SK-N-SH treated with all-trans-retinoic acid at 6 μM for 48 hours (cell line): ENCODE data around the gene HRH3.

Source experiments
- ATAC-seq: fragments of 200-7000 bp; cut with Tn5 transposase; 3 replicates; pipeline ENCODE4 v1.9.1; 2020; ENCODE audit warnings: mild to moderate bottlenecking, moderate library complexity
- ARNTL ChIP-seq: fragments of 450-650 bp; formaldehyde crosslinking; IDR thresholded peaks from 2 replicates; pipeline ENCODE4 v1.5.0; 2020; ENCODE audit warnings: low read depth, mild to moderate bottlenecking, moderate library complexity, borderline replicate concordance
- ISL1 ChIP-seq: fragments of 250-450 bp; sonication (Bioruptor Pico); IDR thresholded peaks from 2 replicates; pipeline ENCODE4 v2.1.2; 2022; ENCODE audit warnings: mild to moderate bottlenecking, moderate library complexity
- OSR1 ChIP-seq: fragments of 250-450 bp; sonication (Bioruptor Pico); IDR thresholded peaks from 2 replicates; pipeline ENCODE4 v1.8.0; 2022; ENCODE audit warnings: moderate library complexity, mild to moderate bottlenecking, inconsistent platforms
- PPARA ChIP-seq: fragments of 250-450 bp; sonication (Bioruptor Pico); IDR thresholded peaks from 2 replicates; pipeline ENCODE4 v1.5.0; 2020; ENCODE audit warnings: mild to moderate bottlenecking, borderline replicate concordance
- RARB ChIP-seq: fragments of 250-450 bp; sonication (Bioruptor Pico); IDR thresholded peaks from 2 replicates; pipeline ENCODE4 v1.8.0; 2021; ENCODE audit warnings: mild to moderate bottlenecking, moderate library complexity
- SNAI2 ChIP-seq: fragments of 250-450 bp; sonication (Bioruptor Pico); IDR thresholded peaks from 2 replicates; pipeline ENCODE4 v1.5.0; 2020; ENCODE audit warnings: mild to moderate bottlenecking, moderate library complexity
- TCF4 ChIP-seq: fragments of 250-450 bp; sonication (Bioruptor Pico); IDR thresholded peaks from 2 replicates; pipeline ENCODE4 v1.8.0; 2021; ENCODE audit warnings: mild to moderate bottlenecking, moderate library complexity, borderline replicate concordance
- TOX ChIP-seq: fragments of 250-450 bp; sonication (Bioruptor Pico); IDR thresholded peaks from 2 replicates; pipeline ENCODE4 v1.8.0; 2021; ENCODE audit warnings: mild to moderate bottlenecking, moderate library complexity, borderline replicate concordance
- ZC3H10 ChIP-seq: fragments of 250-450 bp; sonication (Bioruptor Pico); IDR thresholded peaks from 2 replicates; pipeline ENCODE4 v1.5.1; 2021; ENCODE audit warnings: mild to moderate bottlenecking, moderate library complexity
- ZFP3 ChIP-seq: fragments of 250-450 bp; sonication (Bioruptor Pico); IDR thresholded peaks from 2 replicates; pipeline ENCODE4 v1.5.0; 2020; ENCODE audit warnings: mild to moderate bottlenecking, moderate library complexity
- ZFP30 ChIP-seq: fragments of 450-650 bp; formaldehyde crosslinking; IDR thresholded peaks from 2 replicates; pipeline ENCODE4 v1.5.0; 2022; ENCODE audit warnings: mild to moderate bottlenecking, moderate library complexity
- ZNF565 ChIP-seq: fragments of 450-650 bp; formaldehyde crosslinking; conservative IDR thresholded peaks from 2 replicates; pipeline ENCODE4 v1.5.0; 2020; ENCODE audit warnings: low read depth, mild to moderate bottlenecking, moderate library complexity
- ZNF70 ChIP-seq: fragments of 450-650 bp; formaldehyde crosslinking; IDR thresholded peaks from 2 replicates; pipeline ENCODE4 v1.5.0; 2020; ENCODE audit warnings: mild to moderate bottlenecking, moderate library complexity
- ZNF8 ChIP-seq: fragments of 450-650 bp; formaldehyde crosslinking; IDR thresholded peaks from 2 replicates; pipeline ENCODE4 v1.5.0; 2020; ENCODE audit warnings: mild to moderate bottlenecking, moderate library complexity
- TF ChIP-seq, protein P1 (sequence below): fragments of 250-450 bp; sonication (Bioruptor Pico); IDR thresholded peaks from 2 replicates; pipeline ENCODE4 v1.8.0; 2020; ENCODE audit warnings: mild to moderate bottlenecking, moderate library complexity, borderline replicate concordance
- TF ChIP-seq, protein P2 (sequence below): fragments of 250-450 bp; sonication (Bioruptor Pico); IDR thresholded peaks from 2 replicates; pipeline ENCODE4 v1.5.0; 2020; ENCODE audit warnings: mild to moderate bottlenecking, moderate library complexity
- TF ChIP-seq, protein P3 (sequence below): fragments of 250-450 bp; sonication (Bioruptor Pico); IDR thresholded peaks from 2 replicates; pipeline ENCODE4 v1.5.1; 2021; ENCODE audit warnings: mild to moderate bottlenecking, moderate library complexity
- TF ChIP-seq, protein P4 (sequence below): fragments of 250-450 bp; sonication (Bioruptor Pico); IDR thresholded peaks from 2 replicates; pipeline ENCODE4 v1.8.0; 2021; ENCODE audit warnings: low read depth, mild to moderate bottlenecking, moderate library complexity, borderline replicate concordance

HRH3 gene

DNA sequence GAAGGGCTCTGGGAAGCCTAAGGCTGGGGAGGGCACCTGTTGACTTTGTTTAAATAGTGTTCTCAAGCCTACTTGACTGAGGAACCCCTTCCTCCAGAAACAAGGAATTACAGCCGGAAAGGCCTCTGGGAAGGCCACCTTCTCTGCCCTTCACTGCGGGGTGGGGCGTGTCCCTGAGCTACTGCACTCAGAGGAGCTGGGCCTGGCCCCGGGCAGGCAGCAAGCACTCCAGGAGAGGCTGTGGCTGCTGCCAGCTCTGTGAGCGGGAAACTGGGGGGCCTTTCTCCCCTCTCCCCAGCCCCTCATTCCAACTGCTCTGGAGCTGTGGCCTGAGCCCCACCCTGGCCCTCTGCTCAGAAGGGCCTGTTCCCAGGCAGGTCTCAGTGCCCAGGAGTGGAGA is 14.3 kb upstream of the HRH3 start:
- TF ChIP-seq ZNF70 (CRISPR knock-in tag) = no peak
- TF ChIP-seq PPARA = no peak
- no peak for TF ChIP-seq SNAI2 (CRISPR knock-in tag)
- no peak for TF ChIP-seq TCF4
- TF ChIP-seq ZFP30 (CRISPR knock-in tag) = no peak
- TF ChIP-seq ARNTL (CRISPR knock-in tag) = no peak
- TF ChIP-seq, all 23 proteins: peak for 0
- no peak for ATAC-seq

DNA sequence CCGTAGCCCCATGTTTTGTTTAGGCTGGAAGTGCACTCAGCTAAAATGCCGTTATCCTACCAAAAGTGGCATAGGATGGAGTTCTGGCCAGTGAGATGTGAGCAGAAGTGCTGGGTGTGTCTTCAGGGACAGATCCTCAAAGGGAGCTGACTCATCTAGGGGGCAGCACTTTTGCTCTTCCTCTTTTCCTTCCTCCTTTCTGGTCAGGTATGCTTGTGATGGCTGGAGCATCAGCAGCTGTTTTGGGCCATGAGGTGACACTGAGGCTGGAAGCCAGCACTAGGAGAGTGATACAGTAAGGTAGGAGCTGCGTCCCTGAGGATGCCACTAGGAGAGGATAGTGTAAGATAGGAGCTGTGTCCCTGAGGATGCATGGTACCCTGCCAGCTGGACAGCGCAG is 13.6 kb upstream of the HRH3 start:
- TF ChIP-seq TCF4 = no peak
- no peak for TF ChIP-seq ZNF70 (CRISPR knock-in tag)
- TF ChIP-seq, all 23 proteins: peak for 0
- ATAC-seq = no peak

DNA sequence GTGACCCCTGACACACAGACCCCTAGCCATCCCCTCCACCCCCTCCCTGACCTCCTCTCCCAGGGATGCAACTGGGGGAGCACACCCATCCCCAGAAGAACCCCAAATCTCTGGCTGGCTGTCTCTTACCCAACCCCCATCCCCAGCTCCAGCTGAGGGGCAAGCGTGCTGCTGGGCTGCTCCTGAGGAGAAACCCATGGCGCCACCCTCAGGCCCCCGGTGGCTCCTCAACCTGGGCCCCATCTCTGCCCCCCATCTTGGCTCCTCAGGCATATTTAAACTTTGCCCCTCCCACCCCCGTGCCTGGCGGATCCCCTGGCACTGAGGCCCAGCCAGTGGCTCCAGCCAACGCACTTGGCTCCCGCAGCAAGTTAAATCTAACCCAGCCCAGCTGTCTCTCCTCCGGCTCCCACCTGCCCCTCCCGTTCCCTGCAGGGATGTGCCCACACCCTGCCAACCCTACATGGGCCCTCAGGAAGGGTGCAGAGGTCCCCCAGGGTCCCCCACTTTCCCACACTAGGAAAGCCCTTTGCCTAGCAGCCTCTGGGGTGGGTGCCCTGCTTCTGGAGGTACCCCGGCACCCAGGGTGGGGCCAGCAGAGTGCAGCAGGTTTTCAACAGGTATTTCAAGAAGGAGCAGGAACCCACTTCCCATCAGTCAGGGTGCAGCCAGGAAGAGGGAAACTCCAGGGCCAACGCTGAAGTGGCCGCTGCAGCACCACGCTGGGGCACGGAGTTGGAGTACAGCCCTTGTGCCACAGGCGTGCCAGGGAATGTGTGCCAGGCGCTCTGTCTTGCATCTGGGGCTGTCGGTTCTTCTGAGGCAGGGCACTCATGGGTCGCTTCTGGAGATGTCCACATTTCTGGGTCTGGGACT is 12.9 kb upstream of the HRH3 start:
- ATAC-seq = no peak
- TF ChIP-seq OSR1 = no peak

DNA sequence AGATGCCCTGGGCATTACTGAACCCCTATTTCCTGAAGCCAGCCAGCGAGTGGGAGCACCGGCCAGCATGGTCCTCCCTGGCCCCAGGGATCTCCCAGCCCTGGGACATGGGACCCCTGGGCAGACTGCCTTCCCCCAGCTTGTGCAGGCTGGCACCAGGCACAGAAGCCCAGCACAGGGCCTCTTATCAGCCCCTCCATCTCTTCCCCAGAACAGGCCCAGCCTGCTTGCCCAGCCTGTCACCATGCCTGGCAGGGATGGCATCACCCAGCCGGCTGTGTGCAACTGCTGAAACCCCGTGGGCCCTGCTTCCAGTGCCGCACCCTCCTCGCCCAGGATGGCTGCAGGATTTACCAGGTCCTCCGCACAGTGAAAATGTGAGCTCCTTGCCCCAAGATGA is 12.1 kb upstream of the HRH3 start:
- TF ChIP-seq, protein P1, sequence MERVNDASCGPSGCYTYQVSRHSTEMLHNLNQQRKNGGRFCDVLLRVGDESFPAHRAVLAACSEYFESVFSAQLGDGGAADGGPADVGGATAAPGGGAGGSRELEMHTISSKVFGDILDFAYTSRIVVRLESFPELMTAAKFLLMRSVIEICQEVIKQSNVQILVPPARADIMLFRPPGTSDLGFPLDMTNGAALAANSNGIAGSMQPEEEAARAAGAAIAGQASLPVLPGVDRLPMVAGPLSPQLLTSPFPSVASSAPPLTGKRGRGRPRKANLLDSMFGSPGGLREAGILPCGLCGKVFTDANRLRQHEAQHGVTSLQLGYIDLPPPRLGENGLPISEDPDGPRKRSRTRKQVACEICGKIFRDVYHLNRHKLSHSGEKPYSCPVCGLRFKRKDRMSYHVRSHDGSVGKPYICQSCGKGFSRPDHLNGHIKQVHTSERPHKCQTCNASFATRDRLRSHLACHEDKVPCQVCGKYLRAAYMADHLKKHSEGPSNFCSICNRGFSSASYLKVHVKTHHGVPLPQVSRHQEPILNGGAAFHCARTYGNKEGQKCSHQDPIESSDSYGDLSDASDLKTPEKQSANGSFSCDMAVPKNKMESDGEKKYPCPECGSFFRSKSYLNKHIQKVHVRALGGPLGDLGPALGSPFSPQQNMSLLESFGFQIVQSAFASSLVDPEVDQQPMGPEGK (CRISPR knock-in tag) = no peak
- no peak for TF ChIP-seq RARB (CRISPR knock-in tag)
- TF ChIP-seq ARNTL (CRISPR knock-in tag) = no peak
- no peak for TF ChIP-seq ZFP3 (CRISPR knock-in tag)
- TF ChIP-seq, protein P2, sequence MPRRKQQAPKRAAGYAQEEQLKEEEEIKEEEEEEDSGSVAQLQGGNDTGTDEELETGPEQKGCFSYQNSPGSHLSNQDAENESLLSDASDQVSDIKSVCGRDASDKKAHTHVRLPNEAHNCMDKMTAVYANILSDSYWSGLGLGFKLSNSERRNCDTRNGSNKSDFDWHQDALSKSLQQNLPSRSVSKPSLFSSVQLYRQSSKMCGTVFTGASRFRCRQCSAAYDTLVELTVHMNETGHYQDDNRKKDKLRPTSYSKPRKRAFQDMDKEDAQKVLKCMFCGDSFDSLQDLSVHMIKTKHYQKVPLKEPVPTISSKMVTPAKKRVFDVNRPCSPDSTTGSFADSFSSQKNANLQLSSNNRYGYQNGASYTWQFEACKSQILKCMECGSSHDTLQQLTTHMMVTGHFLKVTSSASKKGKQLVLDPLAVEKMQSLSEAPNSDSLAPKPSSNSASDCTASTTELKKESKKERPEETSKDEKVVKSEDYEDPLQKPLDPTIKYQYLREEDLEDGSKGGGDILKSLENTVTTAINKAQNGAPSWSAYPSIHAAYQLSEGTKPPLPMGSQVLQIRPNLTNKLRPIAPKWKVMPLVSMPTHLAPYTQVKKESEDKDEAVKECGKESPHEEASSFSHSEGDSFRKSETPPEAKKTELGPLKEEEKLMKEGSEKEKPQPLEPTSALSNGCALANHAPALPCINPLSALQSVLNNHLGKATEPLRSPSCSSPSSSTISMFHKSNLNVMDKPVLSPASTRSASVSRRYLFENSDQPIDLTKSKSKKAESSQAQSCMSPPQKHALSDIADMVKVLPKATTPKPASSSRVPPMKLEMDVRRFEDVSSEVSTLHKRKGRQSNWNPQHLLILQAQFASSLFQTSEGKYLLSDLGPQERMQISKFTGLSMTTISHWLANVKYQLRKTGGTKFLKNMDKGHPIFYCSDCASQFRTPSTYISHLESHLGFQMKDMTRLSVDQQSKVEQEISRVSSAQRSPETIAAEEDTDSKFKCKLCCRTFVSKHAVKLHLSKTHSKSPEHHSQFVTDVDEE (CRISPR knock-in tag) = no peak
- TF ChIP-seq TOX (CRISPR knock-in tag) = no peak
- no peak for TF ChIP-seq ZNF8 (CRISPR knock-in tag)
- ATAC-seq = no peak

DNA sequence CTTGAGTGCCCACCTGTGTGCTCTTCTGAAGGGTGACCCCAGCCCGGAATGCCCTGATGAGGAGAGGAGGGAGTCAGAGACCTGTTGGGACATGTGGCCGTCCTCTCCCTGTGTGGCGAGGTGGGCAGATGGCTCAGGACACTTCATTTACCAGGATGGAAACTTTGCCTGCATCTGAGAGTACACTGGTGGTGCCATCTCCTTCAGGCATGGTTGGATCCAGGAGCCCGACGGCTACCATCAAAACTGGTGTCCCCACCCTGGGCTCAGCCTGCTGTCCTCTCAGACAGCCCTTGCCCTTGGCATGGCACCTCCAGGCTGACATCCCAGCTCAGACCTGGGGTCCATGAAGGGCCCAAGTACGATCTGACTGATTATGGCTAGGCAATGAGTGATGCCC is 11.2 kb upstream of the HRH3 start:
- ATAC-seq = no peak
- no peak for TF ChIP-seq RARB (CRISPR knock-in tag)

DNA sequence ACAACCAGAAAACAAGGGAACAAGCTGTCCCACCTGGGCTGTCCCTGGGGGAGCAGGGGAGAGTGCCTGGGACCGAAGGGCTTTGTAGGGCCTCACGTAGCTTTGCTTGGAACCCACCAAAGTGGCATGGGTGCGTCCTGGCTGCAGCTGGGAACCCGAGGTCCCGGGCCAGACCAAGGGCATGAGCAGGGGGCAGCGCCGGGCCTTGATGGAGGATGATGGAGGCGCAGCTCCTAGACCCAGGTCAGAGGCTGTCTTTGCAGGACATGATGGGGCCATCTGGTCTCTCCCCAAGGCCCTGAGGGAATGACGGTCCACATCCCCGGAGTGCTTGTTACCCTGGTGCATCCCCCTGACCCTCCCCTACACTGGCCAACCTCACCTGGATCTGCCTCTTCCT is 10.6 kb upstream of the HRH3 start:
- ATAC-seq = no peak
- no peak for TF ChIP-seq ZC3H10 (CRISPR knock-in tag)
- no peak for TF ChIP-seq TCF4
- TF ChIP-seq, protein P3, sequence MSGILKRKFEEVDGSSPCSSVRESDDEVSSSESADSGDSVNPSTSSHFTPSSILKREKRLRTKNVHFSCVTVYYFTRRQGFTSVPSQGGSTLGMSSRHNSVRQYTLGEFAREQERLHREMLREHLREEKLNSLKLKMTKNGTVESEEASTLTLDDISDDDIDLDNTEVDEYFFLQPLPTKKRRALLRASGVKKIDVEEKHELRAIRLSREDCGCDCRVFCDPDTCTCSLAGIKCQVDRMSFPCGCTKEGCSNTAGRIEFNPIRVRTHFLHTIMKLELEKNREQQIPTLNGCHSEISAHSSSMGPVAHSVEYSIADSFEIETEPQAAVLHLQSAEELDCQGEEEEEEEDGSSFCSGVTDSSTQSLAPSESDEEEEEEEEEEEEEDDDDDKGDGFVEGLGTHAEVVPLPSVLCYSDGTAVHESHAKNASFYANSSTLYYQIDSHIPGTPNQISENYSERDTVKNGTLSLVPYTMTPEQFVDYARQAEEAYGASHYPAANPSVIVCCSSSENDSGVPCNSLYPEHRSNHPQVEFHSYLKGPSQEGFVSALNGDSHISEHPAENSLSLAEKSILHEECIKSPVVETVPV (CRISPR knock-in tag) = no peak
- TF ChIP-seq, protein P4, sequence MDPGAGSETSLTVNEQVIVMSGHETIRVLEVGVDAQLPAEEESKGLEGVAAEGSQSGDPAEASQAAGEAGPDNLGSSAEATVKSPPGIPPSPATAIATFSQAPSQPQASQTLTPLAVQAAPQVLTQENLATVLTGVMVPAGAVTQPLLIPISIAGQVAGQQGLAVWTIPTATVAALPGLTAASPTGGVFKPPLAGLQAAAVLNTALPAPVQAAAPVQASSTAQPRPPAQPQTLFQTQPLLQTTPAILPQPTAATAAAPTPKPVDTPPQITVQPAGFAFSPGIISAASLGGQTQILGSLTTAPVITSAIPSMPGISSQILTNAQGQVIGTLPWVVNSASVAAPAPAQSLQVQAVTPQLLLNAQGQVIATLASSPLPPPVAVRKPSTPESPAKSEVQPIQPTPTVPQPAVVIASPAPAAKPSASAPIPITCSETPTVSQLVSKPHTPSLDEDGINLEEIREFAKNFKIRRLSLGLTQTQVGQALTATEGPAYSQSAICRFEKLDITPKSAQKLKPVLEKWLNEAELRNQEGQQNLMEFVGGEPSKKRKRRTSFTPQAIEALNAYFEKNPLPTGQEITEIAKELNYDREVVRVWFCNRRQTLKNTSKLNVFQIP (CRISPR knock-in tag) = no peak
- no peak for TF ChIP-seq ZFP30 (CRISPR knock-in tag)
- no peak for TF ChIP-seq ISL1 (CRISPR knock-in tag)
- no peak for TF ChIP-seq PPARA
- TF ChIP-seq ZNF8 (CRISPR knock-in tag) = no peak
- no peak for TF ChIP-seq ZNF565
- TF ChIP-seq, all 23 proteins: peak for 0
